ENCODE results near the gene SLC25A38.
"Not testable (repeated sequence)": the region's sequence is repeated elsewhere in the genome, so short reads cannot be mapped to it uniquely, and the experiment has no call there.

SLC25A38 gene

GRCh38 chr3:39343760-39344159 is 39.4 kb upstream of the SLC25A38 start:
- no peak for DNase-seq (ENCODE audit: extremely low read depth, low read depth)
- H3K4me3 ChIP-seq (replicated peaks; ENCODE audit: low read depth, low read length) = no peak overlapping the region
- TF ChIP-seq CTCF (IDR thresholded peaks at IDR 0.05; ENCODE audit: low read depth, low read length, missing control alignments) = no peak

GRCh38 chr3:39344746-39345344 is 38.3 kb upstream of the SLC25A38 start:
- no peak for TF ChIP-seq CTCF (IDR thresholded peaks at IDR 0.05; ENCODE audit: low read depth, low read length, missing control alignments)
- H3K4me3 ChIP-seq (replicated peaks; ENCODE audit: low read depth, low read length) = no peak overlapping the region
- DNase-seq (ENCODE audit: extremely low read depth, low read depth) = no peak

- H3K4me3 ChIP-seq (replicated peaks; ENCODE audit: low read depth, low read length) = no peak overlapping the region
- TF ChIP-seq CTCF (IDR thresholded peaks at IDR 0.05; ENCODE audit: low read depth, low read length, missing control alignments) = no peak
These were observed 36.2 kb upstream of the SLC25A38 start for GRCh38 chr3:39346785-39347585.

GRCh38 chr3:39347586-39347876 is 35.6 kb upstream of the SLC25A38 start:
- DNase-seq (ENCODE audit: extremely low read depth, low read depth) = no peak
- H3K4me3 ChIP-seq (replicated peaks; ENCODE audit: low read depth, low read length) = no peak overlapping the region
- TF ChIP-seq CTCF (IDR thresholded peaks at IDR 0.05; ENCODE audit: low read depth, low read length, missing control alignments) = no peak

More at GRCh38 chr3:39346785-39347585, 36.2 kb upstream of the SLC25A38 start:
- DNase-seq (ENCODE audit: extremely low read depth, low read depth) = no peak

GRCh38 chr3:39349080-39349479 is 34.1 kb upstream of the SLC25A38 start:
- DNase-seq (ENCODE audit: extremely low read depth, low read depth) = no peak
- no peak overlapping the region for H3K4me3 ChIP-seq (replicated peaks; ENCODE audit: low read depth, low read length)
- TF ChIP-seq CTCF (IDR thresholded peaks at IDR 0.05; ENCODE audit: low read depth, low read length, missing control alignments) = no peak

- H3K4me3 ChIP-seq (replicated peaks; ENCODE audit: low read depth, low read length) = no peak overlapping the region
- no peak for TF ChIP-seq CTCF (IDR thresholded peaks at IDR 0.05; ENCODE audit: low read depth, low read length, missing control alignments)
- DNase-seq (ENCODE audit: extremely low read depth, low read depth) = no peak
These were observed 32.5 kb upstream of the SLC25A38 start for GRCh38 chr3:39350714-39351113.

GRCh38 chr3:39351134-39351533 is 32.0 kb upstream of the SLC25A38 start:
- not testable (repeated sequence) for DNase-seq (ENCODE audit: extremely low read depth, low read depth); H3K4me3 ChIP-seq (replicated peaks; ENCODE audit: low read depth, low read length)

- H3K4me3 ChIP-seq (replicated peaks; ENCODE audit: low read depth, low read length); DNase-seq (ENCODE audit: extremely low read depth, low read depth): not testable (repeated sequence)
These were observed 29.8 kb upstream of the SLC25A38 start for GRCh38 chr3:39353168-39353927.
